Endodermal cell (in vitro differentiated cells): ENCODE results near the gene ALS2CL. TPM values are rescaled to one million over a fixed set of nuclear protein-coding genes. Genes with fewer than 3 reads are reported as not detected.

ENCODE experiments used
- DNase-seq: peaks from one replicate; pipeline ENCODE4 v3.0.0-alpha.2; 2017
- H3K27ac ChIP-seq: 2 replicates; pipeline ENCODE4 v1.5.1; 2013; ENCODE audit warnings: mild to moderate bottlenecking, low read depth, low read length, moderate library complexity
- H3K27me3 ChIP-seq: 2 replicates; pipeline ENCODE4 v1.6.1; 2013; ENCODE audit warnings: mild to moderate bottlenecking, low read length, moderate library complexity; ENCODE audit not compliant: insufficient read depth, control insufficient read depth, poor library complexity, severe bottlenecking
- H3K36me3 ChIP-seq: 2 replicates; pipeline ENCODE4 v1.7.0; 2013; ENCODE audit warnings: mild to moderate bottlenecking, low read length, moderate library complexity; ENCODE audit not compliant: control insufficient read depth, insufficient read depth
- H3K4me1 ChIP-seq: one replicate; pipeline ENCODE4 v1.7.0; 2013; ENCODE audit warnings: low read length; ENCODE audit not compliant: control insufficient read depth, insufficient read depth
- H3K4me3 ChIP-seq: 2 replicates; pipeline ENCODE4 v1.5.1; 2013; ENCODE audit warnings: mild to moderate bottlenecking, low read length, moderate library complexity
- H3K9ac ChIP-seq: 2 replicates; pipeline ENCODE4 v1.6.1; 2013; ENCODE audit warnings: mild to moderate bottlenecking, low read length, moderate library complexity; ENCODE audit not compliant: poor library complexity, severe bottlenecking; ENCODE audit errors: extremely low read depth
- H3K9me3 ChIP-seq: 2 replicates; pipeline ENCODE4 v1.6.1; 2013; ENCODE audit warnings: mild to moderate bottlenecking, low read length, moderate library complexity; ENCODE audit not compliant: control insufficient read depth
- H3K27ac Mint-ChIP-seq: 2 replicates; pipeline ENCODE4 v1.8.0; 2020; ENCODE audit warnings: mixed read lengths
- H3K27me3 Mint-ChIP-seq: 2 replicates; pipeline ENCODE4 v1.8.0; 2021; ENCODE audit warnings: mild to moderate bottlenecking, mixed read lengths; ENCODE audit not compliant: insufficient read depth
- H3K36me3 Mint-ChIP-seq: 2 replicates; pipeline ENCODE4 v1.8.0; 2020; ENCODE audit warnings: low read depth, mixed read lengths
- H3K4me1 Mint-ChIP-seq: 2 replicates; pipeline ENCODE4 v1.8.0; 2020; ENCODE audit warnings: mixed read lengths
- H3K4me3 Mint-ChIP-seq: 2 replicates; pipeline ENCODE4 v1.8.0; 2020; ENCODE audit warnings: mild to moderate bottlenecking, moderate library complexity, mixed read lengths
- H3K9me3 Mint-ChIP-seq: 2 replicates; pipeline ENCODE4 v1.8.0; 2020; ENCODE audit warnings: mild to moderate bottlenecking, mixed read lengths
- CTCF ChIP-seq: fragments of 200-600 bp; sonication (generic); conservative IDR thresholded peaks from 2 replicates; pipeline ENCODE4 v1.5.0; 2021; ENCODE audit warnings: antibody characterized with exemption, mild to moderate bottlenecking
- WGBS, 2 experiments: methylation state at CpG; one replicate each; pipeline versions ENCODE4 v1.1.5 to v1.1.7; 2013; ENCODE audit warnings: missing lambda C conversion rate in 2 of 2, mixed read lengths in 1 of 2; ENCODE audit not compliant: insufficient coverage in 1 of 2, insufficient read length in 1 of 2; 5-methylcytosine and 5-hydroxymethylcytosine counted together
- total RNA-seq, 2 donors: library from RNA; stranded (reverse); fragmentation: NEBNext Ultra II Directional in 1 of 2; extraction: Animal tissue kit (Norgen Biotek cat#: 25700) in 1 of 2; gene quantifications; 2 replicates in 1 of 2; 3 replicates in 1 of 2; pipeline ENCODE4 v1.2.1, GENCODE V29; 2021

The ALS2CL gene
- total RNA-seq, 2 donors from 2014 or later = 8.9 to 20.8 TPM

GRCh38 chr3:46678280-46678679 lies 15.2 kb downstream of the ALS2CL start:
- no peak overlapping the region for H3K4me3 ChIP-seq
- Mint-ChIP-seq H3K36me3 (peaks cover 3% of the 10 kb centered on the region), H3K27me3 (no peaks in the 10 kb centered on the region)

GRCh38 chr3:46677411-46677726 lies 16.1 kb downstream of the ALS2CL start:
- Mint-ChIP-seq H3K36me3 (peaks cover 3% of the 10 kb centered on the region), H3K4me1 (no peaks in the 10 kb centered on the region), H3K4me3 (no peak overlapping the region), H3K27ac (no peak overlapping the region), H3K27me3 (no peaks in the 10 kb centered on the region), H3K9me3 (no peaks in the 10 kb centered on the region)
- 89 to 91% methylated on average over 1 to 6 of the region's 6 CpGs for WGBS, 2 experiments
- no peak for TF ChIP-seq CTCF
- no peak overlapping the region for H3K9ac ChIP-seq
- H3K4me3 ChIP-seq = no peak overlapping the region
- H3K36me3 ChIP-seq = no peaks in the 10 kb centered on the region
- no peaks in the 10 kb centered on the region for H3K4me1 ChIP-seq
- H3K9me3 ChIP-seq = no peaks in the 10 kb centered on the region
- no peaks in the 10 kb centered on the region for H3K27me3 ChIP-seq
- DNase-seq = no peak
- H3K27ac ChIP-seq = no peak overlapping the region

More at GRCh38 chr3:46678280-46678679, 15.2 kb downstream of the ALS2CL start:
- H3K36me3 ChIP-seq = no peaks in the 10 kb centered on the region
- H3K9ac ChIP-seq = no peak overlapping the region
- no peaks in the 10 kb centered on the region for H3K27me3 ChIP-seq
- Mint-ChIP-seq H3K27ac (no peak overlapping the region), H3K4me3 (no peak overlapping the region), H3K9me3 (no peaks in the 10 kb centered on the region), H3K4me1 (no peaks in the 10 kb centered on the region)
- 93 to 100% methylated on average over 2 to 6 of the region's 6 CpGs for WGBS, 2 experiments
- no peak for DNase-seq
- TF ChIP-seq CTCF = no peak
- H3K4me1 ChIP-seq = no peaks in the 10 kb centered on the region
- no peaks in the 10 kb centered on the region for H3K9me3 ChIP-seq
- no peak overlapping the region for H3K27ac ChIP-seq

GRCh38 chr3:46676601-46677410 lies 16.7 kb downstream of the ALS2CL start:
- no peak overlapping the region for H3K27ac ChIP-seq
- H3K36me3 ChIP-seq = no peaks in the 10 kb centered on the region
- TF ChIP-seq CTCF = no peak
- H3K9ac ChIP-seq = no peak overlapping the region
- Mint-ChIP-seq H3K27ac (no peak overlapping the region), H3K9me3 (no peaks in the 10 kb centered on the region), H3K4me1 (no peaks in the 10 kb centered on the region), H3K27me3 (no peaks in the 10 kb centered on the region), H3K36me3 (peaks cover 3% of the 10 kb centered on the region), H3K4me3 (no peak overlapping the region)
- no peaks in the 10 kb centered on the region for H3K4me1 ChIP-seq
- H3K4me3 ChIP-seq = no peak overlapping the region
- H3K27me3 ChIP-seq = no peaks in the 10 kb centered on the region
- no peaks in the 10 kb centered on the region for H3K9me3 ChIP-seq
- 86 to 90% methylated on average over 8 to 16 of the region's 16 CpGs for WGBS, 2 experiments
- no peak for DNase-seq
